Stimulated activated CD8-positive, alpha-beta memory T cell treated with anti-CD3 and anti-CD28 coated beads, Interleukin-4, amount 100 ng/mL, for 48 hours (primary cell): Measurements from ENCODE around the gene TIMM17B.
A peak's percentile ranks its signal among the peaks of the same experiment; 100 is the strongest.
"Not testable (repeated sequence)": the region's sequence is repeated elsewhere in the genome, so short reads cannot be mapped to it uniquely, and the experiment has no call there.

Experiments
- DNase-seq: peaks from one replicate; pipeline ENCODE4 v3.0.0-alpha.2; 2020

TIMM17B gene

GRCh38 chrX:48893556-48894348 is 3.8 kb downstream of the TIMM17B start:
- DNase-seq = no peak

DNA sequence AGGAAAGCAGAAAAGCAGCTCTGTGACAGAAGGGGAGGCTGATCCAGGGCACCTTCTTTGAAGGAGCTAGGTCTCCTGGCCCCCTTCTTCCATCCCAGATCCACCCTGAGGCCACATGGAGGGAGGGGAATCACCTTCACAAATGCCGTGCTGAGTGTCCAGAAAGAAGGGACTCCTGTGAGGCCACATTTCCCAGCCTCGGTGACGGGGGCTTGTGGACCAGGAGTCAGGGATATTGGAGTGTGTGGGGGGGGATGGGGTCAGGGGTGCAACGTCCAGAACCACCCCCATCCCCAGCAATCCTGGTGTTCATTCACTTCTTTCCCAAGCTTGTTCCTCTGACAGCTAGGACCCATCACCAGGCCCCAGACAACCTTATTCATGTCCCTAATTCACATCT is 4.7 kb downstream of the TIMM17B start:
- DNase-seq = no peak

DNA sequence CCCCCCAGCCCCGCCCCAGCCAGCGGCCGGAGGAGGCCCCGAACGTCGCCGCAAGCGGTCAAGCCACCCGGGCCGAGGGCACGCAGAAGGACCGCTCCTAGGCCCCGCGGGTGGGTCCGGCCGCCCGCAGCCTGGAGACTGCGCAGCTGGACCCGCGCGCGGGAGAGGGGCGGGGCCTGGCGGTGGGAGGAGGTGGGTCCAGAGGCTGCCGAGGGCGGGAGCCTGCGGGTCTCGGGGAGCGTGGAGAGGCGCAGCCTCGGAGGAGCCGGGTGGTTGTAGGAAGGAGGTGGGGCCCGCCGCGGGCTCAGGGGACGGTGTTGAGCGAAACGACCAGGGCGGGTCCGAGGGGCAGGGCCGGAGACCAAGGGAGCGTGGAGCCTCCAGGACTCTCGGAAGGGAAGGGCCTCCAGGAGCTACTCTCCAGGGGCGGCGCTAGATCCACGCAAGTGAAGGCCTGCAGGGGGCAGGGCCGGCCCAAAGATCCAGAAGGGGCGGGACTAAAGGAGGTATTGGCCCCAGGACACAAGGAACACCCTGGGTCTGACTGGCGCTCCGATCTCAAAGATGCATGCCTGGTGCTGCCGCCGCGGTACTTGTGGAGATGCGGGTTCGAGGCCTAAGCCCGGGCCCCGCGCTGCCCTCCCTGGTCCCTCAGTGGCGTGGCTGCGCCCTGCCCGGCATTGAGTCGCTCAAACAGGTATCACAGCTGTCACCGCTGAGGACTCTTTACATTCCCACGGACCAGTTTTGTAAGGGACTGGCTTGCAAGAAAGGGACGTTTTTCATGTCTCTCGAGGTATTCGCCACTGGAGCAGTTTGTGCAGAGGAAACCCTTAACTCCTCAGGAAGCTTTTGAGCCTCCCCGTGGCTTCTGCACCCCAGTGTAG is 5.9 kb downstream of the TIMM17B start:
- peak; percentile 76 for DNase-seq

DNA sequence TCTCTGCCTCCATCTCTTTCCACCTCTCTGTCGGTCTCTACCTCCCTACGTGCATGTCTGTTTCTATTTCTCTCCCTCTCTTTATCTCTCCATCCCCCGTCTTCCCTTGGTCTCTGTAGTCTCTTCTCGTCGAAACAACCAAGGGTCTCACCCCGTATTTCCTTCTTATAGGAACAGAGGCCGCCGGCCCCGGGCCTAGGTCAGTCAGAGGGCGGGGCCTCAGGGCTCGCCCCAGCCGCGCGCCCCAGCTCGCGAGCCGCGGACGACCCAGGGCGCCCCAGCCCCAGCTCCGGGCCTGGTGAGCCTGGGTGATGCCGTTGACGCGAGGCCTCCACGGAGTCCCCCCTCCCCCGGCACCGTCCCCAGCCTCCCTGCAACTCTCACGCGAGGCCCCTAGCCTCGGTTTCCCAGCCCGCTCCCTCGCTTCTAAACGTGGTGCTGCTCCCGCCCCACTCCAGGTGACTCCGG is 6.6 kb downstream of the TIMM17B start:
- DNase-seq = no peak

DNA sequence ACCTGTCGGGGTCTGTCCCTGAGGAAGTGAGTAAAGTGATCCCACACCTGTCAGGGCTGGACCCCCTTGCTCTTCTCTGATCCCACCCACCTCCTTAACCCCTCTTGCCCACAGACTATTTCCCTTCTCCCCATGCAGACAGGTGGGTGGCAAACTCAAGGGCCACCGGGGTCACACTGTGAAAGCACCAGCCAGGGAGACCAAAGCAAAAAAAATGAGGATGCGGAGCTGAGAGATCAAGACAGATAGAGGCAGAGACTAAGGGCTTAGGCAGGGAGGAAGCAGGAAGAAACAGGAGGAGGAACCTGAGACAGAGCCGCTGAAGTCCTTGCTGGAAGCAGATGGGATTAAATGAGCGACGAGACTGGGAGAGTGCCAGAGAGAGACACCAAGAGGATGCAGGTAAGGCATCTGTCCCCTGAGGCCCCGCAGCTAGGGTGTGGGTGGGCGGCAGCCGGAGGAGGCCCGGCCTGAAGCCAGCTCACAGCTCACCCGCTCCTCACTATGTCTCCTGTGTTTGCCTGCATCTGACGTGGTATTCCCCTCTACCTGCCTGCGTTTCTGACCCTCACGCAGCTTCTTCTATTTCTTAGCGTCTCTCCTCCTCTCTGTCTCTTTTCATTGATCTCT is 7.2 kb downstream of the TIMM17B start:
- DNase-seq = no peak

DNA sequence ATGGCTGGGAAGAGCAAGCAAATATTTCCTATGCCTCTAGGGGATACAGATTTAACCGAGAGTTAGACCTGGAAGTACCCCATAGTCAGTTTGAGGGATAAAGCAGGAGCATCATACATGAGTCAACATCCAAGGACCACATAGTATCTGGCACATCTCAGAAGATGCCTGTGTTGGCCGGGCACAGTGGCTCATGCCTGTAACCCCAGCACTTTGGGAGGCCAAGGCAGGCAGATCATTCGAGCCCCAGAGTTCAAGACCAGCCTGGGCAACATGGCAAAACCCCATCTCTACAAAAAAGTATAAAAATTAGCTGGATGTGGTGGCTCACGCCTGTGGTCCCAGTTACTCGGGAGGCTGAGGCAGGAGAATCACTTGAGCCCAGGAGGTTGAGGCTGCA is 11.0 kb downstream of the TIMM17B start:
- DNase-seq = not testable (repeated sequence)

DNA sequence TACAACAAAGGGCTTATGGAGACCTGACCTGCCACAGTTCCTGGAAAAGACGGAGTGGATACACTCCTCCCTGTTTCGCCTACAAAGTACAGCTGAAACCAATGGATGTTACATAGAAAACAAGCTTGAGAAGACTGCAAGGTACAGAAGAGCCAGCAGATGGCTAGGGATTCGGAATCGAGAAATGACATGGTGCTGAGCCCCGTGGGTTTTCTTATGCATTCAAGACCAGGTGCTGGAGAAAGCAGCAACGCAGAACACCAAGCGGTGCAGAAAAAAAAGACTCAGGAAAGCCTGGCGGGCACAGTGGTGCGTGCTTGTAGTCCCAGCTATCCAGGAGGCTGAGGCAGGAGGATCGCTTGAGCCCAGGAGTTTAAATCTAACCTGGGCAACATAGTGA is 13.8 kb downstream of the TIMM17B start:
- no peak for DNase-seq

GRCh38 chrX:48876944-48877343 is 20.6 kb downstream of the TIMM17B start:
- not testable (repeated sequence) for DNase-seq

- DNase-seq = not testable (repeated sequence)
These were observed 25.6 kb downstream of the TIMM17B start for GRCh38 chrX:48872017-48872416.

DNA sequence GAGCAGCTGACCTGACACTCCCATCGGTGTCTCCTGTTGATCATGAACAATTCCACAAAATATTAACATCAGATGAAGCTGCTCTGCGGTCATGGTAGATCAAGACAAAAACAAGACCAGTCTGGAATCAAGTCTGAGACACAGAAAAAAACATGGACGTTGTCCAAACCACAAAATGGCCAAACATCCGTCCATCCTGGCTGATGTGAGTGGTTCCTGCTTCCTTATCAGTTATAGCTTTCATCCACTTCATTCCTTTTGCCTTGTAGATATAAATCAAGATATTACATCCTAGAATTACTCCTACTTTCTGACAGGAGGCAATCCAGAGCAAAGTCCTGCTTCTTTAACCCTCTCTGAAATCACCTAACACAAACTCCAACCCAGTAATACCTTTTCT is 33.4 kb downstream of the TIMM17B start:
- no peak for DNase-seq

DNA sequence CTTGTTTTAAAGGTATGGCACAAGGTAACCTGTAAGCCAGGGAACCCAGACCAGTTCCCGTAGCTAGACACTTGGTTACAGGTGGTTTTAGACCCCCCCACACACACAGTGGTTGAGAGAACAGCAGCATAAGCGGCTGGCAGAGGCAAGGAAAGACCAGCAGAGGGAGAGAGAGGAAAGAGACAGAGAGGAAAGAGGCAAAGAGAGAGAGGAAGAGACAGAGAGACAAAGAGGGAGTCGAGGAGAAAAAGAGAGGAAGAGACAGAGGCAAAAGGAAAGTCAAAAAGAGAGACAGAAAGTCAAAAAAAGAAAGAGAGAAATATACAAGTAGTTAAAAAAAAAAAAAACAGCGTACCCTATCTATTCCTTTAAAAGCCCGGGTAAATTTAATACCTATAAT is 42.7 kb downstream of the TIMM17B start:
- DNase-seq = no peak

DNA sequence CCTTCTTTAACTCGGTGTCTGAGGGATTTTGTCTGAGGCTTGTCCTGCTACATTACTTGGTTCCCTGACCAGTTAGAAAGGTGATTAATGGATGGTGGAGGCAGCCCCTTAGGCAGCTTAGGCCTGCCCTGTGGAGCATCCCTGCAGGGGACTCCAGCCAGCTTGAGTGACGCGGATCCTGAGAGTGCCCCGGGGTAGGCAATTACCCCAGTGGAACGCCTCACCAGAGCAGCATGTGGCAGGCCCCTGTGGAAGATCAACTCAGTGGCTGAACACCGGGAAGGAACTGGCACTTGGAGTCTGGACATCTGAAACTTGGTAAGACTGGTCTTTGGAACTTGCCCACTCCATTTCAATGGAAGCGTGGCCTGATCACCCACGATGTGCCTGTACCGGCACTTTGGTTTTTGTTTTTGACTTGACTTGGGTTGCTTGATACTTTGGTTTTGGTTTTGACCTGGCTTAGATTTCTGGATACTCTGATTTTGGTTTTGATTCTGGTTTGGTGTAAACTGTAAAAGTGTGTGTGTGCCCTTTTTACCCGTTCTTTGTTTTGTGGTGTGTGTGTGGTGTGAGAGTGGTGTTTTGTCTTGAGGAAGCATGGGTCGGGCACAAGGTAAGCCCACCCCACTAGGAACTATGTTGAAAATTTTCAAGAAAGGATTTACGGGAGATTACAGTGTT is 43.3 kb downstream of the TIMM17B start:
- not testable (repeated sequence) for DNase-seq

DNA sequence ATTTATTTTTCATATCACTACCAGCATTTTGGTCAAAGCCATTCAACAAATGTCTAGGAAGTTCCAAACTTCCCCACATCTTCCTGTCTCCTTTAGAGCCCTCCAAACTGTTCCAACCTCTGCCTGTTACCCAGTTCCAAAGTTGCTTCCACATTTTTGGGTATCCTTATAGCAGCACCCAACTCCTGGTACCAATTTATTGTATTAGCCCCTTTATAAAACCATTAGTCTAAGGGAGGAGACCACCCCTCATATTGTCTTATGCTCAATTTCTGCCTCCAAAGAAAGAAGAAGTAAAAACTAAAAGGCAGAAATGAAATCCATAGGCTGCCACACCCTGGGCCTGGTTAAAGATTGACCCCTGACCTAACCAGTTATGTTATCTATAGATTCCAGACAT is 44.1 kb downstream of the TIMM17B start:
- DNase-seq = not testable (repeated sequence)

DNA sequence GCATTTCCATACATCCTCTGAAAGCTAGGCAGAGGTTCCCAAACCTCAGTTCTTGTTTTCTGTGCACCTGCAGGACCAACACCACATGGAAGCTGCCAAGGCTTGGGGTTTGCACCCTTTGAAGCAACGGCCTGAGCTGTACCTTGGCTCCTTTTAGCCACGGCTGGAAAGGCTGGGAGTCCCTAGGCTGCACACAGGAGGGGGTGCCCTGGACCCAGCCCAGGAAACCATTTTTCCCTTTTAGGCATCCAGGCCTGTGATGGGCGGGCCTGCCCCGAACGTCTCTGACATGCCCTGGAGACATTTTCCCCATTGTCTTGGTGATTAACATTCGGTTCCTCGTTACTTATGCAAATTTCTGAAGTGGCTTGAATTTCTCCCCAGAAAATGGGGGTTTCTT is 44.7 kb downstream of the TIMM17B start:
- DNase-seq = no peak

GRCh38 chrX:48848847-48849246 is 48.7 kb downstream of the TIMM17B start:
- no peak for DNase-seq
